T-helper 9 cell (primary cell): ENCODE data around the gene ZCCHC2.

Experiments used
- DNase-seq: peaks from one replicate; pipeline ENCODE4 v3.0.0-alpha.2; 2020

ZCCHC2 gene

GRCh38 chr18:62512532-62512931 is 10.3 kb upstream of the ZCCHC2 start:
- DNase-seq, result no peak

- DNase-seq, result no peak
These were observed 9.8 kb upstream of the ZCCHC2 start for GRCh38 chr18:62512996-62513395.

GRCh38 chr18:62514570-62514969 is 8.3 kb upstream of the ZCCHC2 start:
- DNase-seq, result no peak

GRCh38 chr18:62516242-62516641 is 6.6 kb upstream of the ZCCHC2 start:
- DNase-seq, result no peak

GRCh38 chr18:62518460-62519375 is 4.1 kb upstream of the ZCCHC2 start:
- DNase-seq, result no peak

GRCh38 chr18:62519684-62520083 is 3.1 kb upstream of the ZCCHC2 start:
- DNase-seq, result no peak

GRCh38 chr18:62521082-62521481 is 1.7 kb upstream of the ZCCHC2 start:
- DNase-seq, result no peak

GRCh38 chr18:62521593-62521992 is 1.2 kb upstream of the ZCCHC2 start:
- DNase-seq, result no peak

- DNase-seq, result no peak
These were observed 684 bp upstream of the ZCCHC2 start for GRCh38 chr18:62522178-62522503.

GRCh38 chr18:62523255-62523588 is 397 bp downstream of the ZCCHC2 start:
- no peak for DNase-seq

GRCh38 chr18:62523631-62524439 is 1.0 kb downstream of the ZCCHC2 start:
- DNase-seq, result peak; percentile 42

- DNase-seq, result peak; percentile 53
These were observed 1.8 kb downstream of the ZCCHC2 start for GRCh38 chr18:62524440-62525200.

GRCh38 chr18:62525608-62526007 is 2.8 kb downstream of the ZCCHC2 start:
- no peak for DNase-seq

- DNase-seq, result peak; percentile 62
These were observed 3.5 kb downstream of the ZCCHC2 start for GRCh38 chr18:62526098-62527025.

- DNase-seq, result no peak
These were observed 6.8 kb downstream of the ZCCHC2 start for GRCh38 chr18:62529597-62529996.

GRCh38 chr18:62531078-62531477 is 8.3 kb downstream of the ZCCHC2 start:
- DNase-seq, result no peak

- no peak for DNase-seq
These were observed 9.1 kb downstream of the ZCCHC2 start for GRCh38 chr18:62531931-62532330.

GRCh38 chr18:62536005-62536404 is 13.2 kb downstream of the ZCCHC2 start:
- no peak for DNase-seq

GRCh38 chr18:62537042-62537894 is 14.4 kb downstream of the ZCCHC2 start:
- DNase-seq, result no peak

GRCh38 chr18:62537946-62538345 is 15.1 kb downstream of the ZCCHC2 start:
- no peak for DNase-seq

- DNase-seq, result no peak
These were observed 16.1 kb downstream of the ZCCHC2 start for GRCh38 chr18:62538881-62539280.
